Right atrium auricular region (tissue), 2 donors: ENCODE measurements around the gene LPIN1. TPM values are rescaled to one million over a fixed set of nuclear protein-coding genes. Genes with fewer than 3 reads are reported as not detected.

Experiments
- DNase-seq: peaks from one replicate; pipeline ENCODE4 v3.0.0-alpha.2; 2019; ENCODE audit warnings: low spot score
- H3K27ac ChIP-seq, 2 donors: fragments of 200-600 bp; sonication (generic); 1 replicate in 1 of 2; 2 replicates in 1 of 2; pipeline ENCODE4 v1.5.1; 2016 to 2019
- H3K27me3 ChIP-seq, 2 donors: fragments of 200-600 bp; sonication (generic); one replicate each; pipeline versions ENCODE4 v1.5.1 to v1.6.0; 2017 to 2019
- H3K36me3 ChIP-seq: fragments of 200-600 bp; sonication (generic); one replicate; pipeline ENCODE4 v1.5.1; 2016
- H3K4me1 ChIP-seq, 2 donors: fragments of 200-600 bp; sonication (generic); one replicate each; pipeline versions ENCODE4 v1.5.1 to v1.6.0; 2017 to 2019
- H3K4me3 ChIP-seq, 2 donors: fragments of 200-600 bp; sonication (generic); 1 replicate in 1 of 2; 2 replicates in 1 of 2; pipeline ENCODE4 v1.5.1; 2017 to 2019; ENCODE audit warnings: mild to moderate bottlenecking in 1 of 2, moderate library complexity in 1 of 2
- H3K9me3 ChIP-seq, 2 donors: fragments of 200-600 bp; sonication (generic); one replicate each; pipeline ENCODE4 v1.5.1; 2019
- total RNA-seq, 2 donors: library from RNA; depleted of rRNA; stranded (reverse); fragments of >200 nt; gene quantifications; one replicate each; pipeline ENCODE4 v1.1.0, GENCODE V29; 2016
- TF ChIP-seq, protein P1 (sequence below), 2 donors: fragments of 200-600 bp; sonication (generic); IDR thresholded peaks; one replicate each; pipeline ENCODE4 v1.5.1; 2019; ENCODE audit warnings: antibody characterized with exemption in 2 of 2

The LPIN1 gene
- total RNA-seq, 2 donors from 2014 or later = 21.0 to 27.4 TPM

DNA sequence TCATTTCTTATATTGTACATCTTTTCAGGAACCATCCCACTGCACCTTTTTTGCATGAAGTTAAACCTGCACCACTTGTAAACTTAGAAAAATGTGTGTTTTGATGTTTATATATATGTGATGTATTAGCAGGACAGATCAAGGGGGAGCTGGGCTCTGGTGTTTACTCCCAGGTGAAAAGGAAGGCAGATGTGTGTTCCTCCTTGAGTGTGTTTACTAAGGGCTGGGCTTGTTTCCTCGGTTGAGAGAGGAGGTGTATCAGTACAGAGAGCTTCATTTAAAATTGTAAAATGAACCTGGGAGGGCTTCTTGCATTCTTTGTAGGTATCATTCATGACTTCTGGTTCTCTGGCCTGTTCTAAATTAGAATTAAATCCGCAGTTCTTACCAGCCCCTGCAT, 14.8 kb downstream of the LPIN1 start:
- no peak for DNase-seq
- H3K36me3 ChIP-seq = peaks cover 8% of the 10 kb centered on the region
- no peak overlapping the region for H3K27ac ChIP-seq
- peaks cover 0 to 28% of the 10 kb centered on the region in 2 donors for H3K4me1 ChIP-seq
- TF ChIP-seq, protein P1, sequence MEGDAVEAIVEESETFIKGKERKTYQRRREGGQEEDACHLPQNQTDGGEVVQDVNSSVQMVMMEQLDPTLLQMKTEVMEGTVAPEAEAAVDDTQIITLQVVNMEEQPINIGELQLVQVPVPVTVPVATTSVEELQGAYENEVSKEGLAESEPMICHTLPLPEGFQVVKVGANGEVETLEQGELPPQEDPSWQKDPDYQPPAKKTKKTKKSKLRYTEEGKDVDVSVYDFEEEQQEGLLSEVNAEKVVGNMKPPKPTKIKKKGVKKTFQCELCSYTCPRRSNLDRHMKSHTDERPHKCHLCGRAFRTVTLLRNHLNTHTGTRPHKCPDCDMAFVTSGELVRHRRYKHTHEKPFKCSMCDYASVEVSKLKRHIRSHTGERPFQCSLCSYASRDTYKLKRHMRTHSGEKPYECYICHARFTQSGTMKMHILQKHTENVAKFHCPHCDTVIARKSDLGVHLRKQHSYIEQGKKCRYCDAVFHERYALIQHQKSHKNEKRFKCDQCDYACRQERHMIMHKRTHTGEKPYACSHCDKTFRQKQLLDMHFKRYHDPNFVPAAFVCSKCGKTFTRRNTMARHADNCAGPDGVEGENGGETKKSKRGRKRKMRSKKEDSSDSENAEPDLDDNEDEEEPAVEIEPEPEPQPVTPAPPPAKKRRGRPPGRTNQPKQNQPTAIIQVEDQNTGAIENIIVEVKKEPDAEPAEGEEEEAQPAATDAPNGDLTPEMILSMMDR (IDR thresholded peaks at IDR 0.05) = no peak
- H3K9me3 ChIP-seq = no peaks in the 10 kb centered on the region
- no peaks in the 10 kb centered on the region for H3K27me3 ChIP-seq
- H3K4me3 ChIP-seq = no peak overlapping the region

DNA sequence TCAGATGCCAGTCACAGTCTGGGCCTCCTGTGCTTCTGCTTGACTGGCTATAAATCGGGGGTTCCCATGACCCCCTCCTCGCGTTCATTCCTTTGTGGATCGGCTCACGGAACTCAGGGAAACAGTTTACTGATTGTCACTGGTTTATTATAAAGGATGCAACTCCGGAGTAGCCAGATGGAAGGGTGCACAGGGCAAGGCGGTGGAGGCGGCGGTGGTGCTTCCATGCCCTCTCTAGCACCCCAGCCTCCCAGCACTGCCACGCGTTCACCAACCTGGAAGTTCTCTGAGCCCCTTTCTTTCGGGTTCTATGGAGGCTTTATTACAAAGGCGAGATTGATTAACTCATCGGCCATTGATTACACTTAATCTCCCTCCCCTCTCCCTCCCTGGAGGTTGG, 15.6 kb downstream of the LPIN1 start:
- no peak overlapping the region for H3K4me3 ChIP-seq
- H3K27me3 ChIP-seq = no peaks in the 10 kb centered on the region
- no peaks in the 10 kb centered on the region for H3K9me3 ChIP-seq
- DNase-seq = no peak
- H3K4me1 ChIP-seq = peaks cover 0 to 28% of the 10 kb centered on the region in 2 donors
- H3K27ac ChIP-seq = no peak overlapping the region
- TF ChIP-seq, protein P1 (IDR thresholded peaks at IDR 0.05) = no peak
- H3K36me3 ChIP-seq = peaks cover 16% of the 10 kb centered on the region

DNA sequence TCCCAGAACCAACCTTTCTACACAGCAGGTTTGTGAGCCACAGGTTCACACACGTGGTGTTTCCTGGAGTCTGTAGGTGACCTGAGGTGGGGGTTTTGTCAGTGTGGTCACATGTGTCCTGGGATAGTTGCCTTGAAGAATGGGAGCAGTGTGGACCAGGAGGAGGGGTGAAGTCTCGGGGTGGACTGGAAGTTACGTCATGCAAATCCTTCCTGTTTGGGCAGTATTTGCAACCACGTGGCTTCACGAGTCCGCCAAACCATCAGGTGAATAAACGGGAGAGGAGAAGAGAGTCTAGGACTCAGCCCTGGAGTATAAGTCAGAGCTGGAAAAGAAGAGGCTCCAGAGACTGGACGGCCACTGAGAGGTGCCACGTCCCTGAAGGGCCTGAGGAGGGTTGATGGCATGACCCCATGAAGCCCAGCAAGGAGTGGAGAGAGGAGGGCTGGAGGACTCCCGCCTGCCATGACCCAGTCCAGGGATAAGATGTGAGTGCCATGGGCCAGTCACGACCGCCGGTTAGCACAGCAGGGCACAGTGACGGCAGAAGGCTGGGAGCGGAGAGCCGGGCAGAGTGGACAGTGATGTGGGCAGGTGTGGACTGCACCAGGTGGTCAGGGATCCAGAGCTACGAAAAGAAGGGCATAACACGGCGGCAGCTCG, 16.5 kb downstream of the LPIN1 start:
- TF ChIP-seq, protein P1 (IDR thresholded peaks at IDR 0.05) = no peak
- Histone ChIP-seq H3K9me3 (no peaks in the 10 kb centered on the region), H3K27me3 (no peaks in the 10 kb centered on the region), H3K4me3 (no peak overlapping the region), H3K4me1 (peaks cover 0 to 28% of the 10 kb centered on the region in 2 donors), H3K27ac (no peak overlapping the region), H3K36me3 (peaks cover 25% of the 10 kb centered on the region)
- DNase-seq = no peak

DNA sequence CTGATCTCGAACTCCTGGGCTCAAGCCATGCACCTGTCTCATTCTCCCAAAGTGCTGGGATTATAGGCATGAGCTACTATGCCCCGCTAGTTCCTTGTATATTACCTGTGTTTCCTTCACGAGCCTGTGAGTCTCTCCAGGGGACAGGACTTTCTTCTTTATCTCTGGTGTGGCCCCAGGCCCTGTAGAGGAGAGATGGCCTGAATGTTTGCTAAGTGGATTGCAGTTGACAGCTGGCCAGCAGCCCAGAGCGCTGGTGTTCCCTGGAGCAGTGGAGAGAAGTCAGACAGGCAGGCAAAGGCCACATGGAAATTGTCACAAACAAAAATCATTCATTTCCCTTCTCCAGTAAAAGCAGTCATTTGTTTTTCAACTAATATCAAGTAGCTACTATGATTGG, 17.9 kb downstream of the LPIN1 start:
- Histone ChIP-seq H3K9me3 (no peaks in the 10 kb centered on the region), H3K36me3 (peaks cover 28% of the 10 kb centered on the region), H3K4me3 (no peak overlapping the region), H3K27me3 (no peaks in the 10 kb centered on the region), H3K27ac (no peak overlapping the region), H3K4me1 (peaks cover 0 to 24% of the 10 kb centered on the region in 2 donors)
- TF ChIP-seq, protein P1 (IDR thresholded peaks at IDR 0.05) = no peak
- DNase-seq = no peak

DNA sequence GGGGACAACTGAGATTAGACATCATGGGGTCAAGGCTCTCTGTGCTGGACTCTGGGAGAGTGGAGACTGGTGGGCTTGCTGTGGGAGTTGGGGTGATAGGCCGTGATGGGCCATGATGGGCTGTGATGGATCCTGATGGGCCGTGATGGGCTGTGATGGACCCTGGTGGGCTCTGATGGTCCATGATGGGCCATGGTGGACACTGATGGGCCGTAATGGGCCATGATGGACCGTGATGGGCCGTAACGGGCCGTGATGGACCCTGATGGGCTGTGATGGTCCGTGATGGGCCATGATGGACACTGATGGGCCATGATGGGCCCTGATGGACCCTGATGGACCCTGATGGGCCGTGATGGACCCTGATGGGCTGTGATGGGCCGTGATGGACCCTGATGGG, 18.5 kb downstream of the LPIN1 start:
- TF ChIP-seq, protein P1 (IDR thresholded peaks at IDR 0.05) = no peak
- H3K27me3 ChIP-seq = no peaks in the 10 kb centered on the region
- H3K27ac ChIP-seq = no peak overlapping the region
- peaks cover 0 to 24% of the 10 kb centered on the region in 2 donors for H3K4me1 ChIP-seq
- peaks cover 28% of the 10 kb centered on the region for H3K36me3 ChIP-seq
- DNase-seq = no peak
- H3K4me3 ChIP-seq = no peak overlapping the region
- no peaks in the 10 kb centered on the region for H3K9me3 ChIP-seq

DNA sequence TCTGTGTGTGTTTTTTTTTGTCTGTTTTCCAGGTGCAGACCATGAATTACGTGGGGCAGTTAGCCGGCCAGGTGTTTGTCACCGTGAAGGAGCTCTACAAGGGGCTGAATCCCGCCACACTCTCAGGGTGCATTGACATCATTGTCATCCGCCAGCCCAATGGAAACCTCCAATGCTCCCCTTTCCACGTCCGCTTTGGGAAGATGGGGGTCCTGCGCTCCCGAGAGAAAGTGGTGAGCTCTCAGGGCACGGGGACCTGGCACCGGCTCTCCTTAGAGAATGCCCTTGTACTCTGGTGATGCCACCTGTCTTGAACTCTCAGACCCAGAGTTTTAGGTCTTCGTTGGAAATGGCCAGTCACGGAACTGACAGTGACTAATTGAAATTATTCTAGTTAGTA, 19.1 kb downstream of the LPIN1 start:
- DNase-seq = no peak

More for the DNA sequence above, 19.1 kb downstream of the LPIN1 start:
- TF ChIP-seq, protein P1 (IDR thresholded peaks at IDR 0.05) = no peak
- peaks cover 0 to 24% of the 10 kb centered on the region in 2 donors for H3K4me1 ChIP-seq
- H3K36me3 ChIP-seq = peaks cover 28% of the 10 kb centered on the region
- no peak overlapping the region for H3K4me3 ChIP-seq
- no peaks in the 10 kb centered on the region for H3K9me3 ChIP-seq
- no peak overlapping the region for H3K27ac ChIP-seq
- no peaks in the 10 kb centered on the region for H3K27me3 ChIP-seq
